OCI-LY3 (cell line): Measurements from ENCODE around the gene ALDH1A1.

Source experiments
- EZH2phosphoT487 ChIP-seq: fragments of 200-600 bp; shearing (Covaris generic); IDR thresholded peaks from 2 replicates; pipeline ENCODE4 v1.6.1; 2018; ENCODE audit warnings: antibody characterized with exemption, mixed run types, low read depth
- TF ChIP-seq, protein P1 (sequence below): fragments of 200-600, 300-600 bp; sonication (generic); IDR thresholded peaks from 2 replicates; pipeline ENCODE4 v1.5.1; 2014; ENCODE audit warnings: antibody characterized with exemption, low read length, low read depth

DNA sequence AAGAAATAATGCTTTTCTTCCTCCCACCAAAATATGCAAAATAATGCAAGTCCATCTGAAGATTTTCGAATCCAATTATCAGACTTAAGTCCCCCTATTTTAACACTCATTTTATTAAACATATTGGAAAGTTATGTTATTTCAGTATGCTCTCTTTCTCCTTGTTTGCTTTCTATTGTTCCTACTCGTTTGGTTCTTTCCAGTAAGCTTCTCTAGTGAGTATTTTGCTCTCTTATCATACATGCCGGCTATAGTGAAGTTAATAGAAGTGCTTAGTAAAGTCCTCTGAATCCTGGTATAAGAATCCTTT lies 517 bp downstream of the ALDH1A1 start:
- TF ChIP-seq, protein P1, sequence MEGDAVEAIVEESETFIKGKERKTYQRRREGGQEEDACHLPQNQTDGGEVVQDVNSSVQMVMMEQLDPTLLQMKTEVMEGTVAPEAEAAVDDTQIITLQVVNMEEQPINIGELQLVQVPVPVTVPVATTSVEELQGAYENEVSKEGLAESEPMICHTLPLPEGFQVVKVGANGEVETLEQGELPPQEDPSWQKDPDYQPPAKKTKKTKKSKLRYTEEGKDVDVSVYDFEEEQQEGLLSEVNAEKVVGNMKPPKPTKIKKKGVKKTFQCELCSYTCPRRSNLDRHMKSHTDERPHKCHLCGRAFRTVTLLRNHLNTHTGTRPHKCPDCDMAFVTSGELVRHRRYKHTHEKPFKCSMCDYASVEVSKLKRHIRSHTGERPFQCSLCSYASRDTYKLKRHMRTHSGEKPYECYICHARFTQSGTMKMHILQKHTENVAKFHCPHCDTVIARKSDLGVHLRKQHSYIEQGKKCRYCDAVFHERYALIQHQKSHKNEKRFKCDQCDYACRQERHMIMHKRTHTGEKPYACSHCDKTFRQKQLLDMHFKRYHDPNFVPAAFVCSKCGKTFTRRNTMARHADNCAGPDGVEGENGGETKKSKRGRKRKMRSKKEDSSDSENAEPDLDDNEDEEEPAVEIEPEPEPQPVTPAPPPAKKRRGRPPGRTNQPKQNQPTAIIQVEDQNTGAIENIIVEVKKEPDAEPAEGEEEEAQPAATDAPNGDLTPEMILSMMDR: no peak
- TF ChIP-seq EZH2phosphoT487: no peak
